Immature natural killer cell (primary cell): Measurements from ENCODE around the gene CDC14A. TPM values are rescaled to one million over a fixed set of nuclear protein-coding genes. Genes with fewer than 3 reads are reported as not detected.

Experiments
- DNase-seq, 3 donors: peaks; one replicate each; pipeline ENCODE4 v3.0.0; 2022; ENCODE audit warnings: mixed read lengths in 1 of 3
- H3K27ac Mint-ChIP-seq, 6 donors: one replicate each; pipeline ENCODE4 v1.8.0; 2020; ENCODE audit warnings: mixed read lengths in 6 of 6, mild to moderate bottlenecking in 5 of 6, inconsistent platforms in 4 of 6, moderate library complexity in 3 of 6
- H3K27me3 Mint-ChIP-seq, 3 donors: one replicate each; pipeline ENCODE4 v1.8.0; 2020 to 2021; ENCODE audit warnings: low read depth in 3 of 3, mild to moderate bottlenecking in 3 of 3, mixed read lengths in 3 of 3, moderate library complexity in 3 of 3, inconsistent platforms in 1 of 3
- H3K36me3 Mint-ChIP-seq, 3 donors: one replicate each; pipeline ENCODE4 v1.8.0; 2020; ENCODE audit warnings: mixed read lengths in 3 of 3, inconsistent platforms in 2 of 3, mild to moderate bottlenecking in 2 of 3
- H3K4me1 Mint-ChIP-seq, 2 donors: one replicate each; pipeline ENCODE4 v1.8.0; 2020; ENCODE audit warnings: inconsistent platforms in 2 of 2, mild to moderate bottlenecking in 2 of 2, mixed read lengths in 2 of 2, moderate library complexity in 1 of 2
- H3K4me3 Mint-ChIP-seq, 5 donors: one replicate each; pipeline ENCODE4 v1.8.0; 2020; ENCODE audit warnings: mild to moderate bottlenecking in 5 of 5, mixed read lengths in 5 of 5, inconsistent platforms in 3 of 5, moderate library complexity in 3 of 5
- H3K9me3 Mint-ChIP-seq, 6 donors: one replicate each; pipeline ENCODE4 v1.8.0; 2020; ENCODE audit warnings: mild to moderate bottlenecking in 6 of 6, mixed read lengths in 6 of 6, inconsistent platforms in 4 of 6, moderate library complexity in 3 of 6
- polyA plus RNA-seq, 3 donors: library from polyadenylated mRNA; unstranded; fragments of 300-500 nt; fragmentation: Illumina TruSeq; gene quantifications; one replicate each; pipeline ENCODE4 v1.2.3, GENCODE V29; 2021

CDC14A gene
- polyA plus RNA-seq, 3 donors from 2014 or later: 5.8 to 15.4 (median 10.9) TPM

- H3K36me3 Mint-ChIP-seq: peaks cover 4 to 20% (median 6%) of the 10 kb centered on the region in 3 donors
- peaks cover 17 to 22% of the 10 kb centered on the region in 2 donors for H3K4me1 Mint-ChIP-seq
- H3K9me3 Mint-ChIP-seq: no peaks in the 10 kb centered on the region
- no peak for DNase-seq
- H3K4me3 Mint-ChIP-seq: no peak overlapping the region
- H3K27ac Mint-ChIP-seq: peak overlapping the region in 4 of 6 donors; percentile 3 to 70 (median 36)
- no peaks in the 10 kb centered on the region for H3K27me3 Mint-ChIP-seq
These were observed 164.6 kb downstream of the CDC14A start for GRCh38 chr1:100516857-100517256.

- Mint-ChIP-seq H3K36me3 (peaks cover 4 to 22% (median 9%) of the 10 kb centered on the region in 3 donors), H3K4me3 (no peak overlapping the region), H3K4me1 (peaks cover 17 to 22% of the 10 kb centered on the region in 2 donors), H3K27me3 (no peaks in the 10 kb centered on the region), H3K27ac (peak overlapping the region in 1 of 6 donors; percentile 24), H3K9me3 (no peaks in the 10 kb centered on the region)
- DNase-seq: no peak
These were observed 165.2 kb downstream of the CDC14A start for GRCh38 chr1:100517515-100517914.

GRCh38 chr1:100518023-100518422 is 165.7 kb downstream of the CDC14A start:
- peaks cover 0 to 1% (median 0%) of the 10 kb centered on the region in 3 donors for H3K27me3 Mint-ChIP-seq
- H3K4me1 Mint-ChIP-seq: peaks cover 17 to 22% of the 10 kb centered on the region in 2 donors
- H3K9me3 Mint-ChIP-seq: no peaks in the 10 kb centered on the region
- no peak overlapping the region for H3K4me3 Mint-ChIP-seq
- no peak for DNase-seq
- peak overlapping the region in 1 of 6 donors; percentile 77 for H3K27ac Mint-ChIP-seq
- peaks cover 5 to 25% (median 11%) of the 10 kb centered on the region in 3 donors for H3K36me3 Mint-ChIP-seq

- DNase-seq: no peak
- Mint-ChIP-seq H3K4me1 (peaks cover 0 to under 1% of the 10 kb centered on the region in 2 donors), H3K27me3 (peaks cover 0 to 4% (median 0%) of the 10 kb centered on the region in 3 donors), H3K27ac (peak overlapping the region in 2 of 6 donors; percentile 20 to 43), H3K9me3 (no peaks in the 10 kb centered on the region), H3K4me3 (no peak overlapping the region), H3K36me3 (peaks cover 6 to 15% (median 11%) of the 10 kb centered on the region in 3 donors)
These were observed 170.8 kb downstream of the CDC14A start for GRCh38 chr1:100523038-100523652.

GRCh38 chr1:100524355-100524754 is 172.0 kb downstream of the CDC14A start:
- H3K4me1 Mint-ChIP-seq: no peaks in the 10 kb centered on the region
- H3K27me3 Mint-ChIP-seq: peaks cover 0 to 4% (median 0%) of the 10 kb centered on the region in 3 donors
- no peak overlapping the region for H3K4me3 Mint-ChIP-seq
- no peaks in the 10 kb centered on the region for H3K9me3 Mint-ChIP-seq
- H3K36me3 Mint-ChIP-seq: peaks cover 5 to 12% (median 6%) of the 10 kb centered on the region in 3 donors
- no peak for DNase-seq
- H3K27ac Mint-ChIP-seq: no peak overlapping the region

GRCh38 chr1:100526894-100527293 is 174.6 kb downstream of the CDC14A start:
- no peak for DNase-seq
- Mint-ChIP-seq H3K27ac (no peak overlapping the region), H3K4me1 (peaks cover 17 to 22% of the 10 kb centered on the region in 2 donors), H3K36me3 (peaks cover 5 to 9% (median 6%) of the 10 kb centered on the region in 3 donors), H3K27me3 (peaks cover 0 to 4% (median 0%) of the 10 kb centered on the region in 3 donors), H3K4me3 (no peak overlapping the region), H3K9me3 (no peaks in the 10 kb centered on the region)

- Mint-ChIP-seq H3K27me3 (peaks cover 0 to 3% (median 0%) of the 10 kb centered on the region in 3 donors), H3K27ac (no peak overlapping the region), H3K9me3 (no peaks in the 10 kb centered on the region), H3K4me1 (peaks cover 25 to 32% of the 10 kb centered on the region in 2 donors), H3K4me3 (no peak overlapping the region), H3K36me3 (no peaks in the 10 kb centered on the region)
- no peak for DNase-seq
These were observed 176.6 kb downstream of the CDC14A start for GRCh38 chr1:100528871-100529270.

- Mint-ChIP-seq H3K27me3 (peaks cover 0 to 7% (median 3%) of the 10 kb centered on the region in 3 donors), H3K27ac (peak overlapping the region in 1 of 6 donors; percentile 60), H3K4me3 (peak overlapping the region in 1 of 5 donors; percentile 5), H3K36me3 (no peaks in the 10 kb centered on the region), H3K9me3 (no peaks in the 10 kb centered on the region), H3K4me1 (peaks cover 25 to 32% of the 10 kb centered on the region in 2 donors)
- no peak for DNase-seq
These were observed 177.8 kb downstream of the CDC14A start for GRCh38 chr1:100530141-100530540.

GRCh38 chr1:100530880-100531487 is 178.7 kb downstream of the CDC14A start:
- H3K27me3 Mint-ChIP-seq: peaks cover 0 to 7% (median 5%) of the 10 kb centered on the region in 3 donors
- H3K4me1 Mint-ChIP-seq: peaks cover 25 to 32% of the 10 kb centered on the region in 2 donors
- H3K9me3 Mint-ChIP-seq: no peaks in the 10 kb centered on the region
- peak overlapping the region in 3 of 5 donors; percentile 45 to 56 (median 50) for H3K4me3 Mint-ChIP-seq
- H3K27ac Mint-ChIP-seq: peak overlapping the region; percentile 17 to 76 (median 64)
- peak in 2 of 3 donors; percentile 29 to 31 for DNase-seq
- H3K36me3 Mint-ChIP-seq: no peaks in the 10 kb centered on the region

- peaks cover 25 to 32% of the 10 kb centered on the region in 2 donors for H3K4me1 Mint-ChIP-seq
- peaks cover 0 to 11% (median 8%) of the 10 kb centered on the region in 3 donors for H3K27me3 Mint-ChIP-seq
- no peak for DNase-seq
- peaks cover 0 to 6% (median 3%) of the 10 kb centered on the region in 3 donors for H3K36me3 Mint-ChIP-seq
- H3K9me3 Mint-ChIP-seq: no peaks in the 10 kb centered on the region
- no peak overlapping the region for H3K27ac Mint-ChIP-seq
- no peak overlapping the region for H3K4me3 Mint-ChIP-seq
These were observed 180.3 kb downstream of the CDC14A start for GRCh38 chr1:100532645-100533044.

- Mint-ChIP-seq H3K27ac (no peak overlapping the region), H3K9me3 (no peaks in the 10 kb centered on the region), H3K36me3 (peaks cover 0 to 6% (median 3%) of the 10 kb centered on the region in 3 donors), H3K4me1 (peaks cover 30 to 32% of the 10 kb centered on the region in 2 donors), H3K4me3 (no peak overlapping the region), H3K27me3 (peaks cover 3 to 22% (median 12%) of the 10 kb centered on the region in 3 donors)
- no peak for DNase-seq
These were observed 183.0 kb downstream of the CDC14A start for GRCh38 chr1:100535264-100535663.

- Mint-ChIP-seq H3K27me3 (peaks cover 4 to 25% (median 19%) of the 10 kb centered on the region in 3 donors), H3K27ac (no peak overlapping the region), H3K36me3 (peaks cover 0 to 6% (median 3%) of the 10 kb centered on the region in 3 donors), H3K4me3 (peak overlapping the region in 1 of 5 donors; percentile 16), H3K4me1 (peaks cover 24 to 27% of the 10 kb centered on the region in 2 donors), H3K9me3 (no peaks in the 10 kb centered on the region)
- DNase-seq: no peak
These were observed 183.7 kb downstream of the CDC14A start for GRCh38 chr1:100536031-100536430.

GRCh38 chr1:100538913-100539835 is 186.9 kb downstream of the CDC14A start:
- peaks cover 5 to 10% of the 10 kb centered on the region in 2 donors for H3K4me1 Mint-ChIP-seq
- H3K27me3 Mint-ChIP-seq: peaks cover 7 to 29% (median 21%) of the 10 kb centered on the region in 3 donors
- peak overlapping the region; percentile 11 to 74 (median 57) for H3K4me3 Mint-ChIP-seq
- H3K36me3 Mint-ChIP-seq: peaks cover 0 to 6% (median 3%) of the 10 kb centered on the region in 3 donors
- H3K9me3 Mint-ChIP-seq: no peaks in the 10 kb centered on the region
- no peak overlapping the region for H3K27ac Mint-ChIP-seq
- peak in 1 of 3 donors; percentile 24 for DNase-seq
